Bronchial epithelial cell (primary cell): Measurements from ENCODE around the gene FGF18. TPM values are rescaled to one million over a fixed set of nuclear protein-coding genes. Genes with fewer than 3 reads are reported as not detected.
"Not testable (repeated sequence)": the region's sequence is repeated elsewhere in the genome, so short reads cannot be mapped to it uniquely, and the experiment has no call there.

ENCODE experiments used
- DNase-seq: peaks from one replicate; pipeline ENCODE4 v3.0.0-alpha.2; 2010; ENCODE audit warnings: low read depth
- FAIRE-seq: peaks from 2 replicates; lab custom pipeline; 2011; peaks lifted over from hg19 to GRCh38; lab: Jason Lieb, UNC
- H3K27me3 ChIP-seq: 2 replicates; pipeline ENCODE4 v1.5.1; 2011; ENCODE audit warnings: low read length; ENCODE audit not compliant: control insufficient read depth, insufficient read depth
- H3K36me3 ChIP-seq: 2 replicates; pipeline ENCODE4 v1.5.1; 2011; ENCODE audit warnings: low read length; ENCODE audit not compliant: control insufficient read depth, insufficient read depth
- H3K4me3 ChIP-seq: 2 replicates; pipeline ENCODE4 v1.5.1; 2011; ENCODE audit warnings: mild to moderate bottlenecking, low read depth, low read length, control low read depth
- total RNA-seq: library from RNA; depleted of rRNA; stranded (reverse); fragments of >200 nt; gene quantifications from 2 replicates; pipeline ENCODE4 v1.2.1, GENCODE V29; 2014
- TF ChIP-seq, protein P1 (sequence below): IDR thresholded peaks from 2 replicates; pipeline ENCODE4 v1.5.1; 2011; ENCODE audit warnings: mild to moderate bottlenecking, moderate library complexity, low read length, control low read depth, inconsistent platforms; ENCODE audit not compliant: insufficient read depth, severe bottlenecking

The FGF18 gene
- under 0.01 TPM in 1 of 2 replicates, not detected in the other for total RNA-seq

- no peak for FAIRE-seq
- no peak for DNase-seq
- Histone ChIP-seq H3K4me3 (no peak within 1 kb of the TSS), H3K36me3 (no peaks in the 10 kb centered on the region), H3K27me3 (peaks cover 15% of the 10 kb centered on the region)
- TF ChIP-seq, protein P1, sequence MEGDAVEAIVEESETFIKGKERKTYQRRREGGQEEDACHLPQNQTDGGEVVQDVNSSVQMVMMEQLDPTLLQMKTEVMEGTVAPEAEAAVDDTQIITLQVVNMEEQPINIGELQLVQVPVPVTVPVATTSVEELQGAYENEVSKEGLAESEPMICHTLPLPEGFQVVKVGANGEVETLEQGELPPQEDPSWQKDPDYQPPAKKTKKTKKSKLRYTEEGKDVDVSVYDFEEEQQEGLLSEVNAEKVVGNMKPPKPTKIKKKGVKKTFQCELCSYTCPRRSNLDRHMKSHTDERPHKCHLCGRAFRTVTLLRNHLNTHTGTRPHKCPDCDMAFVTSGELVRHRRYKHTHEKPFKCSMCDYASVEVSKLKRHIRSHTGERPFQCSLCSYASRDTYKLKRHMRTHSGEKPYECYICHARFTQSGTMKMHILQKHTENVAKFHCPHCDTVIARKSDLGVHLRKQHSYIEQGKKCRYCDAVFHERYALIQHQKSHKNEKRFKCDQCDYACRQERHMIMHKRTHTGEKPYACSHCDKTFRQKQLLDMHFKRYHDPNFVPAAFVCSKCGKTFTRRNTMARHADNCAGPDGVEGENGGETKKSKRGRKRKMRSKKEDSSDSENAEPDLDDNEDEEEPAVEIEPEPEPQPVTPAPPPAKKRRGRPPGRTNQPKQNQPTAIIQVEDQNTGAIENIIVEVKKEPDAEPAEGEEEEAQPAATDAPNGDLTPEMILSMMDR: no peak
These were observed at the start of gene FGF18 for GRCh38 chr5:171418982-171419687. Gene FGF18, plus strand, starts transcription at chr5:171419647. Its CDS starts 553 bp downstream, at chr5:171420200.

DNA sequence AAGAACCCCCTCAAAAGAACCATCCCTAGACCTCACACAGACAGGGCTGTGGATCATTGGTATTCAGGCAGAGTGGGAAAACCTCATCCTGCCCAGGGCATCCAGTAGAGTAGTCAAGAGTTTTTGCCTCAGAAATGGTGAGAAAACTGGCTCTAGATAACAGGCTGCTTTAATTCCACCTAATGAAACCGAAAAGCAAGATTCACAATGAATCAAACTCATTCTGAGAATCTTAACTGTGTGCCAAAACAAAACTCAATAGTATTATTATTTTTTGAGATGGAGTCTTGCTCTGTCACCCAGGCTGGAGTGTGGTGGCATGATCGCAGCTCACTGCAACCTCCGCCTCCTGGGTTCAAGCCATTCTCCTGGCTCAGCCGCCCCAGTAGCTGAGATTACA, 49.5 kb upstream of the FGF18 start:
- TF ChIP-seq, protein P1: no peak
- FAIRE-seq (no peak), DNase-seq (no peak)
- Histone ChIP-seq H3K27me3 (no peaks in the 10 kb centered on the region), H3K36me3 (no peaks in the 10 kb centered on the region), H3K4me3 (no peak overlapping the region)

DNA sequence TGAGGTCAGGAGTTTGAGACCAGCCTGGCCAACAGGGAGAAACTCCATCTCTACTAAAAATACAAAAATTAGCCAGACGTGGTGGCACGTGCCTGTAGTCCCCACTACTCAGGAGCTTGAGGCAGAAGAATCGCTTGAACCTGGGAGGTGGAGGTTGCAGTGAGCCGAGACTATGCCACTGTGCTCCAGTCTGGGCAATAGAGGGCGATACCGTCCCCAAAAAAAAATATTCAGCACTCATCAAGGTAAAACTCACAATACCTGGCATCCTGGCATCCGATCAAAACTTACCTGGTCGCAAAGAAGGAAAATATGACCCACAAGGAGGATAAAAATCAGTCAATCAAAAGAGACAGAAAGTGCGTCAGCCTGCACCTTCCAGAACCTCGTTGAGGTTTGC, 48.6 kb upstream of the FGF18 start:
- not testable (repeated sequence) for H3K27me3 ChIP-seq, DNase-seq, FAIRE-seq, H3K4me3 ChIP-seq, H3K36me3 ChIP-seq
- TF ChIP-seq, protein P1: peak; percentile 27

- TF ChIP-seq, protein P1: no peak
- H3K27me3 ChIP-seq: no peaks in the 10 kb centered on the region
- H3K4me3 ChIP-seq: no peak overlapping the region
- no peaks in the 10 kb centered on the region for H3K36me3 ChIP-seq
- no peak for DNase-seq
- no peak for FAIRE-seq
These were observed 48.1 kb upstream of the FGF18 start for GRCh38 chr5:171371326-171371725.

DNA sequence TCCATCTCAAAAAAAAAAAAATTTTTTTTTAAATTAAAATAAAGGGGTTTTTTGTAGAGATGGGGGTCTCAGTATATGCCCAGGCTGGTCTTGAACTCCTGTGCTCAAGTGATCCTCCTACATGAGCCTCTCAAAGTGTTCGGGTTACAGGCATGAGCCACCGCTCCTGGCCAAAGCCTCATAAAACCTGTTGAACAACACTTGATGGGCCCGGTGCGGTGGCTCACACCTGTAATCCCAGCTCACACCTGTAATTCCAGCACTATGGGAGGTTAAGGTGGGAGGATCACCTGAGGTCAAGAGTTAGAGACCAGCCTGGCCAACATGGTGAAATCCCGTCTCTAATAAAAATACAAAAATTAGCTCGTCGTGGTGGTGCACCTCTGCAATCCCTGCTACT, 39.5 kb upstream of the FGF18 start:
- TF ChIP-seq, protein P1: no peak
- DNase-seq (no peak), FAIRE-seq (no peak)
- Histone ChIP-seq H3K4me3 (no peak overlapping the region), H3K27me3 (no peaks in the 10 kb centered on the region), H3K36me3 (no peaks in the 10 kb centered on the region)

DNA sequence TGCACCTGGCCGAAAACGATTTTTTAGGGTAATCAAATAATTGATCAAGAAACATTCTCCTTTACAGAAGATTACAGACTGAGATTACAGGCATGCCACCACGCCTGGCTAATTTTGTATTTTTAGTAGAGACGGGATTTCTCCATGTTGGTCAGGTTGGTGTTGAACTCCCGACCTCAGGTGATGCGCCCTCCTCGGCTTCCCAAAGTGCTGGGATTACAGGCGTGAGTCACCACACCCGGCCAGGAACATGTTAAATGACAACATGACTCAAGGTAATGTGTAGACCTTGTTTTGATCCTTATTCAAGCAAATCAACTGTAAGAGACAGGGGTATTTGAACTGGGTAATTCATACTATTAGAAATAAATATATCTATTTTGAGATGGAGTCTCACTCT, 35.0 kb upstream of the FGF18 start:
- H3K27me3 ChIP-seq, H3K4me3 ChIP-seq, FAIRE-seq, H3K36me3 ChIP-seq, DNase-seq: not testable (repeated sequence)

GRCh38 chr5:171384999-171385398, 34.4 kb upstream of the FGF18 start:
- peak; percentile 77 for DNase-seq
- not testable (repeated sequence) for H3K27me3 ChIP-seq, H3K36me3 ChIP-seq, FAIRE-seq, H3K4me3 ChIP-seq
